Dendritic cell treated with granulocyte-macrophage colony-stimulating factor and Interleukin-4, amounts not matched to agents 40 ng/mL and 50 ng/mL, for 4 days (primary cell): ENCODE measurements around the gene CD9.
A peak's percentile ranks its signal among the peaks of the same experiment; 100 is the strongest.
"Not testable (repeated sequence)": the region's sequence is repeated elsewhere in the genome, so short reads cannot be mapped to it uniquely, and the experiment has no call there.

Experiments
- H3K27ac Mint-ChIP-seq: one replicate; pipeline ENCODE4 v1.8.0; 2022; ENCODE audit warnings: mild to moderate bottlenecking, mixed read lengths
- H3K27me3 Mint-ChIP-seq: one replicate; pipeline ENCODE4 v1.8.0; 2022; ENCODE audit warnings: mild to moderate bottlenecking, mixed read lengths
- H3K36me3 Mint-ChIP-seq: one replicate; pipeline ENCODE4 v1.8.0; 2022; ENCODE audit warnings: low read depth, mixed read lengths
- H3K4me1 Mint-ChIP-seq: one replicate; pipeline ENCODE4 v1.8.0; 2022; ENCODE audit warnings: low read depth, mixed read lengths
- H3K4me3 Mint-ChIP-seq: one replicate; pipeline ENCODE4 v1.8.0; 2022; ENCODE audit warnings: mild to moderate bottlenecking, moderate library complexity, mixed read lengths
- H3K9me3 Mint-ChIP-seq: one replicate; pipeline ENCODE4 v1.8.0; 2022; ENCODE audit warnings: mixed read lengths
- intact Hi-C: fragments of 100-400 bp; cut with micrococcal nuclease; formaldehyde crosslinking; loops from one replicate; pipeline ENCODE4 v1.15.0; 2022

The CD9 gene

GRCh38 chr12:6199531-6200255 lies 507 bp upstream of the CD9 start:
- H3K4me1 Mint-ChIP-seq: peaks cover 77% of the 10 kb centered on the region
- H3K27ac Mint-ChIP-seq: peak overlapping the region; percentile 76
- no peaks in the 10 kb centered on the region for H3K9me3 Mint-ChIP-seq
- H3K4me3 Mint-ChIP-seq: peak overlapping the region; percentile 66
- H3K27me3 Mint-ChIP-seq: peaks cover 49% of the 10 kb centered on the region
- intact Hi-C loops: loop anchor here (5.0 kb wide), 1 partner anchor 132 kb away; no protein-coding TSS in a partner anchor
- no peaks in the 10 kb centered on the region for H3K36me3 Mint-ChIP-seq

- peak overlapping the region; percentile 66 for H3K27ac Mint-ChIP-seq
- H3K36me3 Mint-ChIP-seq: peaks cover 8% of the 10 kb centered on the region
- intact Hi-C loops: no loop called here
- H3K4me3 Mint-ChIP-seq: peak overlapping the region; percentile 70
- H3K4me1 Mint-ChIP-seq: peaks cover 79% of the 10 kb centered on the region
- peaks cover 57% of the 10 kb centered on the region for H3K27me3 Mint-ChIP-seq
- no peaks in the 10 kb centered on the region for H3K9me3 Mint-ChIP-seq
These were observed 1.0 kb downstream of the CD9 start for GRCh38 chr12:6201213-6201608.

GRCh38 chr12:6201826-6202225 lies 1.6 kb downstream of the CD9 start:
- H3K9me3 Mint-ChIP-seq: no peaks in the 10 kb centered on the region
- H3K27me3 Mint-ChIP-seq: peaks cover 57% of the 10 kb centered on the region
- no peak overlapping the region for H3K27ac Mint-ChIP-seq
- H3K4me3 Mint-ChIP-seq: peak overlapping the region; percentile 32
- intact Hi-C loops: no loop called here
- peaks cover 82% of the 10 kb centered on the region for H3K4me1 Mint-ChIP-seq
- peaks cover 12% of the 10 kb centered on the region for H3K36me3 Mint-ChIP-seq

- H3K27me3 Mint-ChIP-seq: peaks cover 59% of the 10 kb centered on the region
- no peaks in the 10 kb centered on the region for H3K9me3 Mint-ChIP-seq
- intact Hi-C loops: no loop called here
- peaks cover 17% of the 10 kb centered on the region for H3K36me3 Mint-ChIP-seq
- no peak overlapping the region for H3K4me3 Mint-ChIP-seq
- no peak overlapping the region for H3K27ac Mint-ChIP-seq
- H3K4me1 Mint-ChIP-seq: peaks cover 87% of the 10 kb centered on the region
These were observed 2.1 kb downstream of the CD9 start for GRCh38 chr12:6202304-6202703.

- Mint-ChIP-seq H3K9me3 (no peaks in the 10 kb centered on the region), H3K27me3 (peaks cover 61% of the 10 kb centered on the region), H3K4me3 (no peak overlapping the region), H3K36me3 (peaks cover 18% of the 10 kb centered on the region), H3K4me1 (peaks cover 86% of the 10 kb centered on the region), H3K27ac (no peak overlapping the region)
- intact Hi-C loops: no loop called here
These were observed 2.6 kb downstream of the CD9 start for GRCh38 chr12:6202846-6203245.

GRCh38 chr12:6203601-6204000 lies 3.4 kb downstream of the CD9 start:
- H3K4me1 Mint-ChIP-seq: peaks cover 79% of the 10 kb centered on the region
- H3K27ac Mint-ChIP-seq: no peak overlapping the region

GRCh38 chr12:6204533-6205143 lies 4.4 kb downstream of the CD9 start:
- Mint-ChIP-seq H3K4me3 (no peak overlapping the region), H3K27me3 (peaks cover 45% of the 10 kb centered on the region), H3K4me1 (peaks cover 75% of the 10 kb centered on the region), H3K36me3 (peaks cover 25% of the 10 kb centered on the region), H3K27ac (peak overlapping the region; percentile 20), H3K9me3 (no peaks in the 10 kb centered on the region)
- intact Hi-C loops: no loop called here

More at GRCh38 chr12:6203601-6204000, 3.4 kb downstream of the CD9 start:
- Mint-ChIP-seq H3K36me3 (peaks cover 18% of the 10 kb centered on the region), H3K9me3 (no peaks in the 10 kb centered on the region), H3K4me3 (no peak overlapping the region), H3K27me3 (peaks cover 53% of the 10 kb centered on the region)
- intact Hi-C loops: no loop called here

GRCh38 chr12:6205144-6205539 lies 4.9 kb downstream of the CD9 start:
- Mint-ChIP-seq H3K4me3 (no peak overlapping the region), H3K36me3 (peaks cover 27% of the 10 kb centered on the region), H3K4me1 (peaks cover 78% of the 10 kb centered on the region), H3K9me3 (no peaks in the 10 kb centered on the region), H3K27ac (peak overlapping the region; percentile 20), H3K27me3 (peaks cover 42% of the 10 kb centered on the region)
- intact Hi-C loops: no loop called here

GRCh38 chr12:6205761-6206160 lies 5.6 kb downstream of the CD9 start:
- no peaks in the 10 kb centered on the region for H3K9me3 Mint-ChIP-seq
- no peak overlapping the region for H3K4me3 Mint-ChIP-seq
- H3K36me3 Mint-ChIP-seq: peaks cover 27% of the 10 kb centered on the region
- H3K27me3 Mint-ChIP-seq: peaks cover 41% of the 10 kb centered on the region
- H3K27ac Mint-ChIP-seq: peak overlapping the region; percentile 20
- peaks cover 80% of the 10 kb centered on the region for H3K4me1 Mint-ChIP-seq
- intact Hi-C loops: no loop called here

GRCh38 chr12:6206327-6206726 lies 6.1 kb downstream of the CD9 start:
- H3K27ac Mint-ChIP-seq: no peak overlapping the region
- intact Hi-C loops: no loop called here
- peaks cover 30% of the 10 kb centered on the region for H3K36me3 Mint-ChIP-seq

GRCh38 chr12:6207259-6207925 lies 7.2 kb downstream of the CD9 start:
- Mint-ChIP-seq H3K9me3 (no peaks in the 10 kb centered on the region), H3K27ac (peak overlapping the region; percentile 28), H3K4me3 (no peak overlapping the region), H3K4me1 (peaks cover 63% of the 10 kb centered on the region), H3K27me3 (peaks cover 35% of the 10 kb centered on the region), H3K36me3 (peaks cover 33% of the 10 kb centered on the region)
- intact Hi-C loops: no loop called here

More at GRCh38 chr12:6206327-6206726, 6.1 kb downstream of the CD9 start:
- Mint-ChIP-seq H3K9me3 (no peaks in the 10 kb centered on the region), H3K4me1 (peaks cover 74% of the 10 kb centered on the region), H3K27me3 (peaks cover 38% of the 10 kb centered on the region), H3K4me3 (no peak overlapping the region)

- peaks cover 36% of the 10 kb centered on the region for H3K36me3 Mint-ChIP-seq
- H3K4me3 Mint-ChIP-seq: no peak overlapping the region
- intact Hi-C loops: no loop called here
- peaks cover 56% of the 10 kb centered on the region for H3K4me1 Mint-ChIP-seq
- peaks cover 29% of the 10 kb centered on the region for H3K27me3 Mint-ChIP-seq
- H3K27ac Mint-ChIP-seq: no peak overlapping the region
- no peaks in the 10 kb centered on the region for H3K9me3 Mint-ChIP-seq
These were observed 7.9 kb downstream of the CD9 start for GRCh38 chr12:6208130-6208529.

- Mint-ChIP-seq H3K27me3 (peaks cover 29% of the 10 kb centered on the region), H3K36me3 (peaks cover 39% of the 10 kb centered on the region), H3K4me1 (peaks cover 43% of the 10 kb centered on the region), H3K27ac (peak overlapping the region; percentile 47)
- H3K9me3 Mint-ChIP-seq, H3K4me3 Mint-ChIP-seq, intact Hi-C loops: not testable (repeated sequence)
These were observed 9.2 kb downstream of the CD9 start for GRCh38 chr12:6209428-6209827.

- Mint-ChIP-seq H3K4me3 (no peak overlapping the region), H3K4me1 (peaks cover 47% of the 10 kb centered on the region), H3K9me3 (no peaks in the 10 kb centered on the region), H3K36me3 (peaks cover 35% of the 10 kb centered on the region), H3K27ac (peak overlapping the region; percentile 50), H3K27me3 (peaks cover 26% of the 10 kb centered on the region)
- intact Hi-C loops: no loop called here
These were observed 11.2 kb downstream of the CD9 start for GRCh38 chr12:6211421-6211869.
